ENCODE measurements around the gene PCDH9.

Gene PCDH9

GRCh38 chr13:67146523-67147130, 83.5 kb downstream of the PCDH9 start:
- Histone ChIP-seq H3K4ac (ENCODE audit: low read depth, low read length) (no peak overlapping the region), H3K4me3 (ENCODE audit: low read depth, low read length) (no peak overlapping the region), H2AK5ac (ENCODE audit: low read length) (no peak overlapping the region), H4K91ac (ENCODE audit: low read depth, low read length) (no peak overlapping the region), H3K36me3 (ENCODE audit: control insufficient read depth in 1 of 2, insufficient read depth in 2 of 2, low read length in 2 of 2) (no peaks in the 10 kb centered on the region), H3K4me2 (ENCODE audit: low read length) (no peak overlapping the region), H3K27me3 (ENCODE audit: insufficient read depth, low read length) (no peaks in the 10 kb centered on the region), H3K9me3 (ENCODE audit: insufficient read depth, low read depth, low read length) (no peaks in the 10 kb centered on the region), H2BK5ac (ENCODE audit: low read depth, low read length, poor library complexity) (no peak overlapping the region), H3K18ac (ENCODE audit: low read length) (no peak overlapping the region), H3K27ac (ENCODE audit: low read depth, low read length) (no peak overlapping the region), H3K23ac (ENCODE audit: low read length) (no peak overlapping the region), H3K4me1 (ENCODE audit: control insufficient read depth in 1 of 2, insufficient read depth in 2 of 2, low read length in 2 of 2) (no peaks in the 10 kb centered on the region), H2BK12ac (ENCODE audit: low read length) (no peak overlapping the region), H2BK120ac (ENCODE audit: insufficient read depth, low read length, poor library complexity) (no peak overlapping the region), H4K8ac (ENCODE audit: low read depth, low read length) (no peak overlapping the region), H2AFZ (ENCODE audit: insufficient read depth, low read length, poor library complexity) (no peak overlapping the region), H4K12ac (ENCODE audit: low read depth, low read length) (no peak overlapping the region), H3K79me2 (ENCODE audit: control insufficient read depth, insufficient read depth, low read length, poor library complexity) (no peaks in the 10 kb centered on the region), H3K14ac (ENCODE audit: low read length) (no peak overlapping the region), H3K79me1 (ENCODE audit: low read length) (no peaks in the 10 kb centered on the region), H3K9ac (ENCODE audit: low read length) (no peak overlapping the region)
- WGBS (ENCODE audit: extremely low coverage, insufficient coverage, insufficient read length) = no CpG with 5 or more reads among the region's 4 CpGs
- DNase-seq = no peak

DNA sequence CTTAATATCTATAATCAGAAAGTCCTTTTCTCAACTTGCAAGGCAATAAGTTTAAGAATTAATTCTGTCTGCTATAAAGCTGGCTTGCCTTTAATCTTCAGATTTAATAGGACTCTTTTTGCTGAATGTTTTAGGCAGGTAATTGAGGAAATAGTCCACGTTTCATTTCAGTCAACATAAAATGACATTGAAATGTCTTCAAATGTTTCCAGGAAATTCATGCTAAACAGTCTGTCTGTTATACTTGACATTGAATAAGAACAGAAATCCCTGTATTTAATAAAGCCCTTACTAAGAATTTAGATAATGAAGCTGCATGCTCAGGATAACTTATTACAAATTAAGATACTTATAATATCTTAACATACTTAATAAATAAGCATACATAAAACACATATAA, 84.2 kb downstream of the PCDH9 start:
- WGBS (ENCODE audit: extremely low coverage, insufficient coverage, insufficient read length) = no CpG with 5 or more reads among the region's 1 CpG
- no peak for DNase-seq
- no peak overlapping the region for H3K4ac ChIP-seq (ENCODE audit: low read depth, low read length)
- no peak overlapping the region for H3K14ac ChIP-seq (ENCODE audit: low read length)
- no peak overlapping the region for H4K8ac ChIP-seq (ENCODE audit: low read depth, low read length)
- no peak overlapping the region for H3K18ac ChIP-seq (ENCODE audit: low read length)
- H3K4me3 ChIP-seq (ENCODE audit: low read depth, low read length) = no peak overlapping the region
- no peak overlapping the region for H4K91ac ChIP-seq (ENCODE audit: low read depth, low read length)
- H3K4me1 ChIP-seq (ENCODE audit: control insufficient read depth in 1 of 2, insufficient read depth in 2 of 2, low read length in 2 of 2) = no peaks in the 10 kb centered on the region
- no peaks in the 10 kb centered on the region for H3K9me3 ChIP-seq (ENCODE audit: insufficient read depth, low read depth, low read length)
- H2AFZ ChIP-seq (ENCODE audit: insufficient read depth, low read length, poor library complexity) = no peak overlapping the region
- H2AK5ac ChIP-seq (ENCODE audit: low read length) = no peak overlapping the region
- H2BK120ac ChIP-seq (ENCODE audit: insufficient read depth, low read length, poor library complexity) = no peak overlapping the region
- H3K27ac ChIP-seq (ENCODE audit: low read depth, low read length) = no peak overlapping the region
- H3K4me2 ChIP-seq (ENCODE audit: low read length) = no peak overlapping the region
- H3K23ac ChIP-seq (ENCODE audit: low read length) = no peak overlapping the region
- H4K12ac ChIP-seq (ENCODE audit: low read depth, low read length) = no peak overlapping the region
- no peak overlapping the region for H2BK12ac ChIP-seq (ENCODE audit: low read length)
- H2BK5ac ChIP-seq (ENCODE audit: low read depth, low read length, poor library complexity) = no peak overlapping the region
- H3K27me3 ChIP-seq (ENCODE audit: insufficient read depth, low read length) = no peaks in the 10 kb centered on the region
- no peak overlapping the region for H3K9ac ChIP-seq (ENCODE audit: low read length)
- no peaks in the 10 kb centered on the region for H3K79me1 ChIP-seq (ENCODE audit: low read length)
- no peaks in the 10 kb centered on the region for H3K36me3 ChIP-seq (ENCODE audit: control insufficient read depth in 1 of 2, insufficient read depth in 2 of 2, low read length in 2 of 2)
- no peaks in the 10 kb centered on the region for H3K79me2 ChIP-seq (ENCODE audit: control insufficient read depth, insufficient read depth, low read length, poor library complexity)

GRCh38 chr13:67143544-67144115, 86.5 kb downstream of the PCDH9 start:
- no peak overlapping the region for H3K27ac ChIP-seq (ENCODE audit: low read depth, low read length)
- no peak for DNase-seq
- no peak overlapping the region for H2AFZ ChIP-seq (ENCODE audit: insufficient read depth, low read length, poor library complexity)
- H2BK5ac ChIP-seq (ENCODE audit: low read depth, low read length, poor library complexity) = no peak overlapping the region
- H3K27me3 ChIP-seq (ENCODE audit: insufficient read depth, low read length) = no peaks in the 10 kb centered on the region
- no peaks in the 10 kb centered on the region for H3K79me2 ChIP-seq (ENCODE audit: control insufficient read depth, insufficient read depth, low read length, poor library complexity)
- WGBS (ENCODE audit: extremely low coverage, insufficient coverage, insufficient read length) = no CpG with 5 or more reads among the region's 4 CpGs
- no peak overlapping the region for H3K14ac ChIP-seq (ENCODE audit: low read length)
- H3K4me3 ChIP-seq (ENCODE audit: low read depth, low read length) = no peak overlapping the region
- H3K4me1 ChIP-seq (ENCODE audit: control insufficient read depth in 1 of 2, insufficient read depth in 2 of 2, low read length in 2 of 2) = no peaks in the 10 kb centered on the region
- no peak overlapping the region for H3K23ac ChIP-seq (ENCODE audit: low read length)
- H3K9ac ChIP-seq (ENCODE audit: low read length) = no peak overlapping the region
- no peak overlapping the region for H3K18ac ChIP-seq (ENCODE audit: low read length)
- no peak overlapping the region for H3K4me2 ChIP-seq (ENCODE audit: low read length)
- no peak overlapping the region for H2AK5ac ChIP-seq (ENCODE audit: low read length)
- H2BK12ac ChIP-seq (ENCODE audit: low read length) = no peak overlapping the region
- no peak overlapping the region for H4K8ac ChIP-seq (ENCODE audit: low read depth, low read length)
- H3K79me1 ChIP-seq (ENCODE audit: low read length) = no peaks in the 10 kb centered on the region
- H4K12ac ChIP-seq (ENCODE audit: low read depth, low read length) = no peak overlapping the region
- no peaks in the 10 kb centered on the region for H3K9me3 ChIP-seq (ENCODE audit: insufficient read depth, low read depth, low read length)
- H3K4ac ChIP-seq (ENCODE audit: low read depth, low read length) = no peak overlapping the region
- H3K36me3 ChIP-seq (ENCODE audit: control insufficient read depth in 1 of 2, insufficient read depth in 2 of 2, low read length in 2 of 2) = no peaks in the 10 kb centered on the region
- H2BK120ac ChIP-seq (ENCODE audit: insufficient read depth, low read length, poor library complexity) = no peak overlapping the region
- H4K91ac ChIP-seq (ENCODE audit: low read depth, low read length) = no peak overlapping the region

DNA sequence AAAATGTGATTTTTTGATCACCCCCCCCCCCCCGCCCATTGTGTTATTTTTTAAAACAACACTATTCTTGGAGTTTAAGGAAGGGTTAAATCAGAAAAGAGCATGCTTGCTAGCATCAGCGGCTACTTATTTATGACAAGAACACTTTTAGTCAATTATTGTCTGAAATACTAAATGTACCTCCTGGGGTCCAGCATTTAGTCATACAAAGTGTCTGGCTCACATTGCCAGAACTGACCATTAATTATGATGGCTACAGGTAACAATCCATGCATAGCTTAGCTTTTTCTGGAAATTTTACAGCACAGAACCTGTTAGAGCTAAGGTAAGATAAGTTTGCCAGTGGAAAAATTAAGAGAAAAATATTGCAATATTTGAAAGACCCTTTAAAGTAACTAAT, 90.1 kb downstream of the PCDH9 start:
- H2AK5ac ChIP-seq (ENCODE audit: low read length) = no peak overlapping the region
- H3K79me1 ChIP-seq (ENCODE audit: low read length) = no peaks in the 10 kb centered on the region
- no peak for DNase-seq
- no peak overlapping the region for H3K4me3 ChIP-seq (ENCODE audit: low read depth, low read length)
- H3K4me1 ChIP-seq (ENCODE audit: control insufficient read depth in 1 of 2, insufficient read depth in 2 of 2, low read length in 2 of 2) = no peaks in the 10 kb centered on the region
- H2AFZ ChIP-seq (ENCODE audit: insufficient read depth, low read length, poor library complexity) = no peak overlapping the region
- H4K8ac ChIP-seq (ENCODE audit: low read depth, low read length) = no peak overlapping the region
- no peak overlapping the region for H3K14ac ChIP-seq (ENCODE audit: low read length)
- no peak overlapping the region for H3K23ac ChIP-seq (ENCODE audit: low read length)
- no peak overlapping the region for H2BK5ac ChIP-seq (ENCODE audit: low read depth, low read length, poor library complexity)
- no peak overlapping the region for H4K91ac ChIP-seq (ENCODE audit: low read depth, low read length)
- no peak overlapping the region for H3K9ac ChIP-seq (ENCODE audit: low read length)
- H3K27me3 ChIP-seq (ENCODE audit: insufficient read depth, low read length) = no peaks in the 10 kb centered on the region
- no peaks in the 10 kb centered on the region for H3K9me3 ChIP-seq (ENCODE audit: insufficient read depth, low read depth, low read length)
- no peak overlapping the region for H3K4me2 ChIP-seq (ENCODE audit: low read length)
- H3K18ac ChIP-seq (ENCODE audit: low read length) = no peak overlapping the region
- no CpG with 5 or more reads among the region's 2 CpGs for WGBS (ENCODE audit: extremely low coverage, insufficient coverage, insufficient read length)
- H4K12ac ChIP-seq (ENCODE audit: low read depth, low read length) = no peak overlapping the region
- H3K36me3 ChIP-seq (ENCODE audit: control insufficient read depth in 1 of 2, insufficient read depth in 2 of 2, low read length in 2 of 2) = no peaks in the 10 kb centered on the region
- no peak overlapping the region for H3K27ac ChIP-seq (ENCODE audit: low read depth, low read length)
- H2BK12ac ChIP-seq (ENCODE audit: low read length) = no peak overlapping the region
- H3K4ac ChIP-seq (ENCODE audit: low read depth, low read length) = no peak overlapping the region
- H3K79me2 ChIP-seq (ENCODE audit: control insufficient read depth, insufficient read depth, low read length, poor library complexity) = no peaks in the 10 kb centered on the region
- H2BK120ac ChIP-seq (ENCODE audit: insufficient read depth, low read length, poor library complexity) = no peak overlapping the region

Data from trophoblast cell (in vitro differentiated cells and primary cell).